Heart left ventricle (tissue), 16 donors: ENCODE results near the gene GABBR1. TPM values are rescaled to one million over a fixed set of nuclear protein-coding genes. Genes with fewer than 3 reads are reported as not detected.

Experiments used
- ATAC-seq, 4 donors: fragments of 200-7000 bp; cut with Tn5 transposase; one replicate each; pipeline ENCODE4 v1.9.1; 2020 to 2022; ENCODE audit warnings: moderate library complexity in 4 of 4, mild to moderate bottlenecking in 3 of 4, moderate number of reproducible peaks in 1 of 4
- DNase-seq, 5 donors: peaks; one replicate each; pipeline ENCODE4 v3.0.0-alpha.2; 2020
- H3K27ac ChIP-seq, 12 donors: fragments of 200-600 bp; sonication (generic) in 4 of 12; one replicate each; pipeline versions ENCODE4 v1.5.0 to v1.8.0; 2016 to 2022; ENCODE audit warnings: mild to moderate bottlenecking in 2 of 12
- H3K27me3 ChIP-seq, 9 donors: fragments of 200-600 bp; sonication (generic) in 2 of 9; one replicate each; pipeline versions ENCODE4 v1.5.1 to v1.8.0; 2016 to 2022; ENCODE audit warnings: mild to moderate bottlenecking in 3 of 9
- H3K36me3 ChIP-seq, 9 donors: fragments of 200-600 bp; sonication (generic) in 2 of 9; one replicate each; pipeline versions ENCODE4 v1.5.0 to v1.8.0; 2018 to 2022; ENCODE audit warnings: mild to moderate bottlenecking in 2 of 9
- H3K4me1 ChIP-seq, 12 donors: fragments of 200-600 bp; sonication (generic) in 4 of 12; one replicate each; pipeline versions ENCODE4 v1.5.0 to v1.8.0; 2016 to 2022; ENCODE audit warnings: mild to moderate bottlenecking in 3 of 12
- H3K4me3 ChIP-seq, 12 donors: fragments of 200-600 bp; sonication (generic) in 4 of 12; one replicate each; pipeline versions ENCODE4 v1.5.0 to v1.8.0; 2017 to 2022; ENCODE audit warnings: mild to moderate bottlenecking in 9 of 12, moderate library complexity in 4 of 12
- H3K9me3 ChIP-seq, 12 donors: fragments of 200-600 bp; sonication (generic) in 4 of 12; one replicate each; pipeline versions ENCODE4 v1.5.0 to v1.8.0; 2016 to 2022; ENCODE audit warnings: mild to moderate bottlenecking in 1 of 12
- POLR2A ChIP-seq, 2 donors: fragments of 450-650 bp; IDR thresholded peaks; one replicate each; pipeline ENCODE4 v1.6.1; 2017; ENCODE audit warnings: antibody characterized with exemption in 2 of 2, mild to moderate bottlenecking in 2 of 2, moderate library complexity in 2 of 2
- WGBS, 4 donors: extraction: QIAGEN DNeasy Blood & Tissue Kit in 2 of 4; methylation state at CpG; one replicate each; pipeline versions ENCODE4 v1.1.5 to v1.1.7; 2013 to 2018; 5-methylcytosine and 5-hydroxymethylcytosine counted together
- intact Hi-C, 10 donors: fragments of 100-400 bp; cut with DNase I; formaldehyde crosslinking; loops; one replicate each; pipeline versions ENCODE4 v1.11.1 to v1.14.2; 2022
- polyA plus RNA-seq, 2 donors: library from polyadenylated mRNA; stranded (reverse); fragments of 200-250 nt; gene quantifications; one replicate each; pipeline ENCODE4 v1.2.3, GENCODE V29; 2013
- total RNA-seq, 9 donors: library from RNA; depleted of rRNA in 2 of 9; stranded (reverse); fragments of >200 nt in 2 of 9; fragmentation: NEBNext Ultra II Directional in 3 of 9; extraction: Animal tissue kit (Norgen Biotek cat#: 25700) in 3 of 9; gene quantifications; one replicate each; pipeline versions ENCODE4 v1.1.0 to v1.2.4, GENCODE V29; 2016 to 2023
- TF ChIP-seq, protein P1 (sequence below), 12 donors: fragments of 200-600 bp; sonication (generic) in 4 of 12; IDR thresholded peaks; one replicate each; pipeline versions ENCODE4 v1.5.0 to v1.8.0; 2018 to 2022; ENCODE audit warnings: antibody characterized with exemption in 12 of 12, mild to moderate bottlenecking in 5 of 12
- donor health status: ischemic (EF 13 %, LVEDD 7.1; RV severe dilation, severe dysfunction).
- donor health status: healthy with polysubstance abuse.
- donor health status: DM: no; HTN: yes; CAD: no.
- donor health status: DM: no; HTN: no; CAD: no.
- donor health status: ischemic (EF 25% LVEDD 6.9; RV normal size, moderate dysfunction).
- donor health status: ischemic (EF 25% LVEDD 5.7; RV mildly dilated, moderate dysfunction).
- donor health status: healthy.
- donor health status: DM: yes; HTN: yes; CAD: no.
- donor health status: ischemic (EF 35%, LVEDD 5.7; RV mildly dilated, moderate dysfunction).
- donor health status: nonischemic (EF 11% LVEDD 7.7; RV severe dilation, severe dysfunction).
- donor health status: DM: yes; HTN: yes; CAD: no.
- donor health status: PGD.
- donor health status: ischemic (EF 29% LVEDD 5.4; RV normal size, mild dysfunction).
- donor health status: nonischemic (EF 23%, LVEDD 6.1; RV moderate dilation, normal function).

Gene GABBR1
- total and polyA plus RNA-seq, 11 donors = 11.6 to 30.8 (median 18.1) TPM

DNA sequence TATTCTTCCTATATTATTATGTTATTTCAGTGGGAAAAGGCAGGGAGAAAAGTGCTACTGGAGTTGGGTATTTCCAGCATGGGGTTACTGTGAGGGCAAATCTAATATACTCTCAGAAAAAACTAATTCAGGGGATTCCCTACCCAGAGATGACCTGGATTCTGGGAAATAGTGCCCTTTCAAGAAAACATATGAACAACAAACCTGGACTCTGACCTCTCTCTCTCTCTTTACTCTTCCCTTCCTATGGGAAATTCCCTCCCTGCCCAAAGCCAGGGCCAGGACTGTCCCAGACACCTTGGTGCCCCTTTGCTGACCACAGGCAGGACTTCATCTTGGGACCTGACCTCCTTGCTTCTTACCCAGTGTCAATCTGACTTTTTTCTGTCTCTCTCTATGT, 71.9 kb downstream of the GABBR1 start:
- peaks cover 0 to 62% (median 17%) of the 10 kb centered on the region in 9 donors for H3K27me3 ChIP-seq
- ATAC-seq = no peak
- H3K27ac ChIP-seq = no peak overlapping the region
- no peaks in the 10 kb centered on the region for H3K36me3 ChIP-seq
- H3K4me1 ChIP-seq = no peaks in the 10 kb centered on the region
- TF ChIP-seq, protein P1, sequence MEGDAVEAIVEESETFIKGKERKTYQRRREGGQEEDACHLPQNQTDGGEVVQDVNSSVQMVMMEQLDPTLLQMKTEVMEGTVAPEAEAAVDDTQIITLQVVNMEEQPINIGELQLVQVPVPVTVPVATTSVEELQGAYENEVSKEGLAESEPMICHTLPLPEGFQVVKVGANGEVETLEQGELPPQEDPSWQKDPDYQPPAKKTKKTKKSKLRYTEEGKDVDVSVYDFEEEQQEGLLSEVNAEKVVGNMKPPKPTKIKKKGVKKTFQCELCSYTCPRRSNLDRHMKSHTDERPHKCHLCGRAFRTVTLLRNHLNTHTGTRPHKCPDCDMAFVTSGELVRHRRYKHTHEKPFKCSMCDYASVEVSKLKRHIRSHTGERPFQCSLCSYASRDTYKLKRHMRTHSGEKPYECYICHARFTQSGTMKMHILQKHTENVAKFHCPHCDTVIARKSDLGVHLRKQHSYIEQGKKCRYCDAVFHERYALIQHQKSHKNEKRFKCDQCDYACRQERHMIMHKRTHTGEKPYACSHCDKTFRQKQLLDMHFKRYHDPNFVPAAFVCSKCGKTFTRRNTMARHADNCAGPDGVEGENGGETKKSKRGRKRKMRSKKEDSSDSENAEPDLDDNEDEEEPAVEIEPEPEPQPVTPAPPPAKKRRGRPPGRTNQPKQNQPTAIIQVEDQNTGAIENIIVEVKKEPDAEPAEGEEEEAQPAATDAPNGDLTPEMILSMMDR (IDR thresholded peaks at IDR 0.05) = no peak
- TF ChIP-seq POLR2A (IDR thresholded peaks at IDR 0.05) = no peak
- intact Hi-C loops = no loop called here
- no peak overlapping the region for H3K4me3 ChIP-seq
- no peaks in the 10 kb centered on the region for H3K9me3 ChIP-seq
- DNase-seq = no peak

DNA sequence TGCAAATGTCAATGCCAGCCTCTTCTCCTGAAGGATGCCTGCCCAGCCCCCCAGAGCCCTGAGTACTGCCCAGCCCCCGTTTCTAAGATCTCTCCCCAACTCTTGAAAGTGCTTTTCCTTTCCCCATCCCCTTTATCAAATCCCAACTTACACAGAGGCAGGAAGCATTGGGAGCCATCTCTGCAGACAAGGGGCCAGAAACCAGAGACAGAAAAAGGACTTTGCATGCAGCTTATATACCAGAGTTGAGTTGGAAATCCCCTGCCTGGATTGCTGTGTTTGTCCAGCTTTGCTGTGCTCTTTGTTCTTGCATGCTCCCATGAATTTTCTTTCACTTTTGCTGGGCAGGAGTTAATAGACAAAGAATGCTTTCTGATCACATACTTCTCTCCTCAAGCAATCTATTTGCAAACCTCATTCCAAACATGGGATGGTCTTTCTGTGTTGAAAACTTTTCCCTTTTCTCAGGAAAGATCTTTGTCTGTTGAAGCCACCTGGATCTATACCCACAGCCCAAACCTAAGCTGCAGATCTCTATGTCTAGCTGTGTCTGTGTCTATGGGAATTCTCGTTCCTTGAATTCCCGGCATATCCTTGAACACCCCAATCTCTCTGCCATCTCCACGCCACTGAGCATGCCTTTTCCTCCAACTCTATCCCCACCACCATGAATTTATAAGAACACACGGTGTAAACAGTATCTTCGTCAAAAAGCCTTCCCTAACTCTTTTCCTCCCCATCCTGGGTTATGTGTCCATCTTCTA, 73.3 kb downstream of the GABBR1 start, which contains the start of gene UBD:
UBD (minus strand) TSS at position 209 of the 764 bp plus-strand sequence; CDS start at position 178, 31 bp downstream.
- Histone ChIP-seq H3K4me3 (peak within 1 kb of the TSS in 1 of 12 donors; percentile 27), H3K27me3 (peaks cover 0 to 71% (median 28%) of the 10 kb centered on the region in 9 donors)
- WGBS, 4 donors = 67 to 75% (median 69%) methylated on average over 6 of the region's 6 CpGs

DNA sequence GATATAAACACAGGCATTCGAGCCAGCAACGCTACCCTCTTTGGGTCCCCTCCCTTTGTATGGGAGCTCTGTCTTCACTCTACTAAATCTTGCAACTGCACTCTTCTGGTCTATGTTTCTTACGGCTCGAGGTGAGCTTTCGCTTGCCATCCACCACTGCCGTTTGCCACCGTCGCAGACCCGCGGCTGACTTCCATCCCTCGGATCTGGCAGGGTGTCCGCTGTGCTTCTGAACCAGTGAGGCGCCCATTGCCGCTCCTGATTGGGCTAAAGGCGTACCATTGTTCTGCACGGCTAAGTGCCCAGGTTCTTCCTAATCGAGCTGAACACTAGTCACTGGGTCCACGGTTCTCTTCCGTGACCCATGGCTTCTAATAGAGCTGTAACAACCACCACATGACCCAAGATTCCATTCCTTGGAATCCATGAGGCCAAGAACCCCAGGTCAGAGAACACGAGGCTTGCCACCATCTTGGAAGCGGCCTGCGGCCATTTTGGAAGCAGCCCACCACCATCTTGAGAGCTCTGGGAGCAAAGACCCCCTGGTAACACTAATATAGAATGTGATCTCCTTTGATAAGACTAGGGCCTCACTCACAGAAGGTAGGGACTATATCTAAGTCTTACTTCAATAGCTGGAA, 74.4 kb downstream of the GABBR1 start:
- Histone ChIP-seq H3K9me3 (no peaks in the 10 kb centered on the region), H3K27me3 (peaks cover 5 to 81% (median 37%) of the 10 kb centered on the region in 9 donors), H3K4me1 (peaks cover 0 to 7% (median 5%) of the 10 kb centered on the region in 12 donors), H3K27ac (no peak overlapping the region), H3K4me3 (peak overlapping the region in 1 of 12 donors; percentile 27), H3K36me3 (no peaks in the 10 kb centered on the region)
- DNase-seq (no peak), ATAC-seq (no peak)
- TF ChIP-seq, protein P1 (IDR thresholded peaks at IDR 0.05) = no peak
- TF ChIP-seq POLR2A (IDR thresholded peaks at IDR 0.05) = no peak
- intact Hi-C loops = no loop called here
- 83 to 91% (median 87%) methylated on average over 22 of the region's 22 CpGs for WGBS, 4 donors

More for the DNA sequence above, 73.3 kb downstream of the GABBR1 start, which contains the start of gene UBD:
- Histone ChIP-seq H3K27ac (no peak within 1 kb of the TSS), H3K9me3 (no peaks in the 10 kb centered on the region), H3K36me3 (no peaks in the 10 kb centered on the region), H3K4me1 (no peaks in the 10 kb centered on the region)
- intact Hi-C loops = no loop called here
- no peak for TF ChIP-seq POLR2A (IDR thresholded peaks at IDR 0.05)
- TF ChIP-seq, protein P1 (IDR thresholded peaks at IDR 0.05) = no peak
- ATAC-seq (no peak), DNase-seq (no peak)

DNA sequence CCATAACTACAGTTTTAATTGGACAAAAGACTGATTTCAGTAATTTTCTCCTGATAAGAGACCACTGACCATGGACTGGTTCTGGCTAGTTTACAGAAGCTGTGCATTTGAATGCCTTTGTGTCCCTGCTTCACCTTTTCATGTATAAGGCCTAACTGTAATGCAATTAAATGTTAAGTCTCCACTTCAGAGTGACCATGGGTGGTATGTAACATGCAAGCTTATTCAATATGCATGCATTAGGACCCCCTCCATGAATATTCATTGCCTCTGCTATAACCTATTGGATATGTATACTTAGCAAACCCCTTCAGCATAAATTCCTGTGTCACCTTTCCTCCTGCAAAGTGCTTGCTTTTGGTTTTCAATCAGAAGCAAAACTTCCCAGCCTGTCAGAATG, 75.7 kb downstream of the GABBR1 start:
- peak overlapping the region in 1 of 12 donors; percentile 27 for H3K4me3 ChIP-seq
- intact Hi-C loops = no loop called here
- no peak for TF ChIP-seq POLR2A (IDR thresholded peaks at IDR 0.05)
- TF ChIP-seq, protein P1 (IDR thresholded peaks at IDR 0.05) = no peak

More for the DNA sequence above, 75.7 kb downstream of the GABBR1 start:
- peaks cover 5 to 78% (median 39%) of the 10 kb centered on the region in 9 donors for H3K27me3 ChIP-seq
- H3K36me3 ChIP-seq = no peaks in the 10 kb centered on the region
- DNase-seq (no peak), ATAC-seq (no peak)
- H3K4me1 ChIP-seq = peaks cover 0 to 18% (median 13%) of the 10 kb centered on the region in 12 donors
- no peaks in the 10 kb centered on the region for H3K9me3 ChIP-seq
- H3K27ac ChIP-seq = no peak overlapping the region
